MCF 10A (cell line): ENCODE measurements around the gene CMTM2. TPM values are rescaled to one million over a fixed set of nuclear protein-coding genes. Genes with fewer than 3 reads are reported as not detected.

Experiments
- Bru-seq: library from RNA; stranded (reverse); fragments of 400-500 nt; gene quantifications from one replicate; lab custom pipeline; 2021; lab: Mats Ljungman, UMichigan
- BruChase-seq, 2 experiments: library from RNA; stranded (reverse); fragments of 400-500 nt; gene quantifications; one replicate each; lab custom pipeline; 2021; lab: Mats Ljungman, UMichigan
- BruUV-seq: library from RNA; stranded (reverse); fragments of 400-500 nt; replicated peaks from 2 replicates; lab custom pipeline; 2021; lab: Mats Ljungman, UMichigan
- CTCF ChIA-PET: fragments of 300-600 bp; sonication (Branson Sonifier 250); formaldehyde crosslinking; extraction: SDS; loops from one replicate; lab custom pipeline; 2021; ENCODE audit warnings: antibody characterized with exemption, inconsistent platforms; lab: Yijun Ruan, JAX
- POLR2A ChIA-PET: fragments of 300-600, 350-650 bp; sonication (Branson Sonifier 250); formaldehyde crosslinking; extraction: SDS; loops from one replicate; lab custom pipeline; 2020; ENCODE audit warnings: antibody characterized with exemption, inconsistent platforms; lab: Yijun Ruan, JAX
- DNase-seq: peaks from one replicate; pipeline ENCODE4 v3.0.0-alpha.2; 2018; ENCODE audit not compliant: unreplicated experiment
- H3K27ac Mint-ChIP-seq: one replicate; pipeline ENCODE4 v1.8.0; 2022; ENCODE audit warnings: mild to moderate bottlenecking, low read depth, mixed read lengths; ENCODE audit not compliant: unreplicated experiment
- H3K27me3 Mint-ChIP-seq: one replicate; pipeline ENCODE4 v1.8.0; 2022; ENCODE audit warnings: mixed read lengths; ENCODE audit not compliant: insufficient read depth, unreplicated experiment
- H3K36me3 Mint-ChIP-seq: one replicate; pipeline ENCODE4 v1.8.0; 2022; ENCODE audit warnings: mild to moderate bottlenecking, moderate library complexity, mixed read lengths; ENCODE audit not compliant: insufficient read depth, unreplicated experiment
- H3K4me1 Mint-ChIP-seq: one replicate; pipeline ENCODE4 v1.8.0; 2022; ENCODE audit warnings: mixed read lengths; ENCODE audit not compliant: insufficient read depth, unreplicated experiment
- H3K4me3 Mint-ChIP-seq: one replicate; pipeline ENCODE4 v1.8.0; 2022; ENCODE audit warnings: mild to moderate bottlenecking, moderate library complexity, mixed read lengths; ENCODE audit not compliant: unreplicated experiment
- H3K9me3 Mint-ChIP-seq: one replicate; pipeline ENCODE4 v1.8.0; 2022; ENCODE audit warnings: mixed read lengths; ENCODE audit not compliant: unreplicated experiment
- CTCF ChIP-seq: fragments of 200-600 bp; IDR thresholded peaks from one replicate; pipeline ENCODE4 v1.8.0; 2022; ENCODE audit warnings: antibody characterized with exemption, mild to moderate bottlenecking; ENCODE audit not compliant: unreplicated experiment
- intact Hi-C: fragments of 100-400 bp; cut with micrococcal nuclease; formaldehyde crosslinking; loops from 2 replicates; pipeline ENCODE4 v1.14.1; 2022
- long read RNA-seq: library from polyadenylated mRNA; stranded (forward); transcript quantifications from one replicate; pipeline ENCODE4 v2.0.0, GENCODE V29; 2022
- total RNA-seq: library from RNA; stranded (reverse); gene quantifications from 2 replicates; pipeline ENCODE4 v1.2.3, GENCODE V29; 2022

CMTM2 gene
- not detected in 2 replicates for total RNA-seq
- Bru-seq, nascent RNA = percentile 25 among the genes with signal in this experiment
- BruChase-seq, experiment 1, labeled RNA remaining after a 6-hour chase = percentile 40 among the genes with signal in this experiment
- percentile 34 among the genes with signal in this experiment for BruChase-seq, experiment 2, labeled RNA remaining after a 2-hour chase
- long read RNA-seq = 0 reads

DNA sequence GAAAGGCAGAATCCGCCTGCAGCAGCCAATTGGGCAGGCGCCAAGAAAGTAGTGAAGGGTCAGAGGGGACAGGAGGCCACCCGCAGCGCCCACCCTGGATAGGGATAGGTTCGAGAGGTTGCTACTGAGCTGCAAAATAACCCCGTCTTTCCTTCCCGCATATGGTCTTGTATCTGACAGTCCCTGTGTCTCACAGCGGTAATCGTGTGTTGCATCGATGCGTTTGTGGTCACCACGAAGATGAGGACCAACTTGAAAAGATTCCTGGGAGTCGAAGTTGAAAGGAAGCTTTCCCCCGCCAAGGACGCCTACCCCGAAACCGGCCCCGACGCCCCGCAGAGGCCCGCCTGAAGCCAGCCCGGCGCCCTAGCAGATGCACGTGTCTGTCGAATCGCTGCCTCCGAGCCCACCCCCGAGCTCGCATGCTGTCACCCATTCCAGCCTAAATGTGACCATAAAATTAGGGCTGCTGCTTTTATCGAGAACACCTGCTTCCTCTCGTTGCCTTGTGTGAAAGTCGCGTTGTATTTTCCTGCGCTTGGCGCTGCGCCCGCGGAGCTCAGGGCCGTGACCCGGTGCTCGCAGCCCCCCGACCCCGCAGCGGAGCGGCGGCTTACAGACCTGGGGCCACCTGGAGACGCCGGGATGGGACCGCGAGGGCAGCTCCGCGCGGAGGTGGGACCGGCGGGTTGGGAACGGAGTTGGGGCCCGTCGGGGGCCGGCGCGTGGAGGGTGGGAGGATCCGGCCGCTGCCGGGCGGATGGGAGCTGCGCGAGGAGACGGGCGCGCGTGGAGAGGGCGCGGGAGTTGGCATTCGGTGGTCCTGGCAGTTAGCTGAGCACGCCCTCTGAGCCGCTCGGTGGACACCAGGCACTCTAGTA lies at the start of gene CMTM2:
CMTM2 (plus strand) TSS at position 813 of the 881 bp plus-strand sequence. CDS start 145 bp downstream, outside the sequence.
- Mint-ChIP-seq H3K4me1 (peaks cover 22% of the 10 kb centered on the region), H3K4me3 (no peak within 1 kb of the TSS), H3K27me3 (no peaks in the 10 kb centered on the region), H3K36me3 (no peaks in the 10 kb centered on the region), H3K27ac (no peak within 1 kb of the TSS), H3K9me3 (no peaks in the 10 kb centered on the region)
- BruUV-seq = no TSS peak
- TF ChIP-seq CTCF = no peak
- POLR2A ChIA-PET = interaction anchor here (1.4 kb wide), 1 partner anchor 9 kb away, joined by 8 read pairs; no protein-coding TSS in a partner anchor
- CTCF ChIA-PET = interaction anchor here (0.7 to 4.0 kb wide), 5 partner anchors 14 to 118 kb away, joined by 3 to 19 read pairs (median 10); no protein-coding TSS in a partner anchor
- intact Hi-C loops = no loop called here
- no peak for DNase-seq

GRCh38 chr16:66529475-66529874 lies 49.8 kb upstream of the CMTM2 start:
- Mint-ChIP-seq H3K4me3 (no peak overlapping the region), H3K27me3 (no peaks in the 10 kb centered on the region), H3K36me3 (peaks cover 83% of the 10 kb centered on the region), H3K4me1 (peaks cover 3% of the 10 kb centered on the region), H3K27ac (no peak overlapping the region), H3K9me3 (no peaks in the 10 kb centered on the region)
- CTCF ChIA-PET = no interaction called here
- no peak for TF ChIP-seq CTCF
- POLR2A ChIA-PET = interaction anchor here (1.3 kb wide), 1 partner anchor 19 kb away, joined by 4 read pairs; no protein-coding TSS in a partner anchor
- no peak for DNase-seq
- intact Hi-C loops = no loop called here
- no TSS peak for BruUV-seq

DNA sequence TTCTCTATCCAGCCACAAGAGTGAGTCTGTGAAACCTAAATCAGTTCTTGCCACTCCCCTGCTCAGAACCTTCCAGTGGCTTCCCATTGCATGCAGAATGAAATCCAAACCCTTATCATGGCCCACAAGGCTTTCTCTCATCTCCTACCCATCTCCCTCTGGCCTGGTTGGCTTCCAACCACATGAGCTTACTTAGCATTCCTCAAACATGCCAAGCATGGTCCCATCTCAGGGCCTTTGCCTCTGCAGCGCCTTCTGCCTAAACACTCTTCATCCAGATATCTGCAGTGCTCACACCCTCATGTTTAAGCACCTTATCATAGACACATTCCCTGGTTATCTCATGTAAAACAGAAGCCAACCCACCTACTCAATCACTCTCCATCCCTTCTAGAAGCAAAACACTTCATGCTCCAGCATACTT lies 44.9 kb upstream of the CMTM2 start:
- CTCF ChIA-PET = no interaction called here

More for the DNA sequence above, 44.9 kb upstream of the CMTM2 start:
- H3K4me3 Mint-ChIP-seq = no peak overlapping the region
- no TSS peak for BruUV-seq
- no peaks in the 10 kb centered on the region for H3K4me1 Mint-ChIP-seq
- POLR2A ChIA-PET = no interaction called here
- no peak overlapping the region for H3K27ac Mint-ChIP-seq
- DNase-seq = no peak
- H3K36me3 Mint-ChIP-seq = peaks cover 76% of the 10 kb centered on the region
- TF ChIP-seq CTCF = no peak
- no peaks in the 10 kb centered on the region for H3K9me3 Mint-ChIP-seq
- intact Hi-C loops = no loop called here
- no peaks in the 10 kb centered on the region for H3K27me3 Mint-ChIP-seq
